Measurements from ENCODE around the gene C20orf202. TPM values are rescaled to one million over a fixed set of nuclear protein-coding genes. Genes with fewer than 3 reads are reported as not detected.

The C20orf202 gene
- total RNA-seq, 3 donors from 2014 or later, result 0.33 to 0.48 TPM; not detected in 1

GRCh38 chr20:1185790-1186334 is 17.4 kb upstream of the C20orf202 start:
- peaks cover 4 to 28% of the 10 kb centered on the region in 2 donors for H3K27me3 ChIP-seq
- TF ChIP-seq CTCF (IDR thresholded peaks at IDR 0.05) (peak in 1 of 3 donors; percentile 14), POLR2AphosphoS5 (IDR thresholded peaks at IDR 0.05) (no peak), POLR2A (IDR thresholded peaks at IDR 0.05) (no peak)
- peak overlapping the region; percentile 45 to 77 (median 58) for H3K4me3 ChIP-seq
- no peaks in the 10 kb centered on the region for H3K36me3 ChIP-seq
- intact Hi-C loops (cut with DNase I; ENCODE audit: low total_unique reads), result no loop called here
- H3K9me3 ChIP-seq, result no peaks in the 10 kb centered on the region
- H3K4me1 ChIP-seq, result no peaks in the 10 kb centered on the region
- no peak overlapping the region for H3K27ac ChIP-seq
- DNase-seq (ENCODE audit: low spot score in 2 of 2), result no peak

GRCh38 chr20:1186367-1186991 is 16.8 kb upstream of the C20orf202 start:
- Histone ChIP-seq H3K36me3 (no peaks in the 10 kb centered on the region), H3K4me1 (no peaks in the 10 kb centered on the region), H3K4me3 (no peak overlapping the region), H3K9me3 (no peaks in the 10 kb centered on the region), H3K27ac (no peak overlapping the region), H3K27me3 (peaks cover 4 to 28% of the 10 kb centered on the region in 2 donors)
- no peak for DNase-seq (ENCODE audit: low spot score in 2 of 2)
- no peak for TF ChIP-seq POLR2AphosphoS5 (IDR thresholded peaks at IDR 0.05)
- TF ChIP-seq POLR2A (IDR thresholded peaks at IDR 0.05), result no peak
- TF ChIP-seq CTCF (IDR thresholded peaks at IDR 0.05), result no peak
- intact Hi-C loops (cut with DNase I; ENCODE audit: low total_unique reads), result no loop called here

- TF ChIP-seq POLR2AphosphoS5 (IDR thresholded peaks at IDR 0.05) (no peak), POLR2A (IDR thresholded peaks at IDR 0.05) (no peak), CTCF (IDR thresholded peaks at IDR 0.05) (no peak)
- no peak overlapping the region for H3K27ac ChIP-seq
- H3K27me3 ChIP-seq, result peaks cover 4 to 28% of the 10 kb centered on the region in 2 donors
- intact Hi-C loops (cut with DNase I; ENCODE audit: low total_unique reads), result no loop called here
- no peaks in the 10 kb centered on the region for H3K9me3 ChIP-seq
- H3K4me3 ChIP-seq, result no peak overlapping the region
- no peaks in the 10 kb centered on the region for H3K4me1 ChIP-seq
- H3K36me3 ChIP-seq, result no peaks in the 10 kb centered on the region
- no peak for DNase-seq (ENCODE audit: low spot score in 2 of 2)
Observed at GRCh38 chr20:1187605-1188171, 15.6 kb upstream of the C20orf202 start.

- TF ChIP-seq POLR2AphosphoS5 (IDR thresholded peaks at IDR 0.05) (no peak), CTCF (IDR thresholded peaks at IDR 0.05) (no peak), POLR2A (IDR thresholded peaks at IDR 0.05) (no peak)
- DNase-seq (ENCODE audit: low spot score in 2 of 2), result no peak
- H3K36me3 ChIP-seq, result no peaks in the 10 kb centered on the region
- peaks cover 4 to 28% of the 10 kb centered on the region in 2 donors for H3K27me3 ChIP-seq
- H3K4me3 ChIP-seq, result no peak overlapping the region
- H3K9me3 ChIP-seq, result no peaks in the 10 kb centered on the region
- intact Hi-C loops (cut with DNase I; ENCODE audit: low total_unique reads), result no loop called here
- H3K27ac ChIP-seq, result no peak overlapping the region
- H3K4me1 ChIP-seq, result no peaks in the 10 kb centered on the region
Observed at GRCh38 chr20:1188347-1188746, 14.9 kb upstream of the C20orf202 start.

GRCh38 chr20:1189827-1190226 is 13.4 kb upstream of the C20orf202 start:
- TF ChIP-seq POLR2AphosphoS5 (IDR thresholded peaks at IDR 0.05) (no peak), CTCF (IDR thresholded peaks at IDR 0.05) (no peak), POLR2A (IDR thresholded peaks at IDR 0.05) (no peak)
- intact Hi-C loops (cut with DNase I; ENCODE audit: low total_unique reads), result no loop called here
- H3K27ac ChIP-seq, result no peak overlapping the region

More at GRCh38 chr20:1189827-1190226, 13.4 kb upstream of the C20orf202 start:
- Histone ChIP-seq H3K4me3 (no peak overlapping the region), H3K9me3 (no peaks in the 10 kb centered on the region), H3K4me1 (no peaks in the 10 kb centered on the region), H3K36me3 (no peaks in the 10 kb centered on the region), H3K27me3 (peaks cover 2 to 20% of the 10 kb centered on the region in 2 donors)
- no peak for DNase-seq (ENCODE audit: low spot score in 2 of 2)
